Measurements from ENCODE around the gene ECE2. TPM values are rescaled to one million over a fixed set of nuclear protein-coding genes. Genes with fewer than 3 reads are reported as not detected.

ECE2 gene
- total RNA-seq, 4 donors from 2014 or later: not detected

DNA sequence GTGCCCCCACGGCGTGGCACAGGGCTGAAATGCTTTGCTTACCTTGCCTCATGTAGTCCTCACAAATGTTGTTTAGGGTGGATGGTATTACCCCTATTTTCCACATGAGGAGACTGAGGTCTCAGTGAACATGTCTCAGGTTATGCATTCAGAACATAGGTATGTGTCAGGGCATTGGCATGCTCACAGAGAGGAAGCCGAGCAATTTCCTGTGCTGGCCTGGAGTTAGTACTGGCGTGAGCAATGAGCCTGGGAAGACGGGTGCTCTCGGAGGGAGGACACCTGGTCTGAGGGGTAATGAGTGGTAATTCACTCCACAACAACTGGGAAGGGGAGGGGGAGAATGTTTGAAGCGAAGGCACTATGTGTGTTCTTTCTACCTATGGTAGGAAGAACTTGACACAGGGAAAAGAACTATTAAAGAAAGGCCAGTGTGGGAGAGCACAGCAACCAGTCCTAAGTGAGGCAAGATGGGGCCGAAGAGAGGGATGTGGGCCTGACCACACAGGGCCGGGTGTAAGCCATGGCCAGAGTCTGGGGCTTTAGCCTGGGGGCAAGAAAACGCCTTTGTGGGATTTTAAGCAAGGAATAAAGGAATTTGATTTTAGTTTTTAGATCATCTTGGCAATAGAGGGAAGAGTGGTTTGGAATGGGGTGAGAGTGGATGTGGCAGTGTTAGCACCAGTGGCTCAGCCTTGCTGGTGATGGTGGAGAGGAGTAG, 56.7 kb downstream of the ECE2 start:
- intact Hi-C loops (cut with DNase I; ENCODE audit: low total_unique reads) (no loop called here), in situ Hi-C loops (cut with MboI; ENCODE audit: low pct_ligation_motif_present in 1 of 4, low pct_unique_long_range_greater_than_20kb in 1 of 4, low sequenced_read_pairs in 3 of 4) (no loop called here)
- no peak overlapping the region for H3K4me3 ChIP-seq
- no peak for DNase-seq
- WGBS, 2 donors (ENCODE audit: low coverage in 1 of 2): 80 to 89% methylated on average over 9 to 10 of the region's 10 CpGs
- H3K27me3 ChIP-seq: no peaks in the 10 kb centered on the region
- peaks cover 8 to 13% (median 10%) of the 10 kb centered on the region in 4 donors for H3K4me1 ChIP-seq
- peaks cover 0 to 62% (median 26%) of the 10 kb centered on the region in 4 donors for H3K36me3 ChIP-seq
- H3K9me3 ChIP-seq: no peaks in the 10 kb centered on the region
- TF ChIP-seq POLR2A (IDR thresholded peaks at IDR 0.05) (no peak), POLR2AphosphoS5 (IDR thresholded peaks at IDR 0.05) (peak in 1 of 3 donors; percentile 16), CTCF (IDR thresholded peaks at IDR 0.05) (no peak), EP300 (IDR thresholded peaks at IDR 0.05; ENCODE audit: low read depth) (no peak)
- H3K27ac ChIP-seq: peak overlapping the region in 1 of 4 donors; percentile 13

GRCh38 chr3:184333190-184333589, 57.4 kb downstream of the ECE2 start:
- H3K9me3 ChIP-seq: no peaks in the 10 kb centered on the region
- 88 to 90% methylated on average over 6 of the region's 6 CpGs for WGBS, 2 donors (ENCODE audit: low coverage in 1 of 2)
- TF ChIP-seq EP300 (IDR thresholded peaks at IDR 0.05; ENCODE audit: low read depth) (no peak), POLR2A (IDR thresholded peaks at IDR 0.05) (no peak), POLR2AphosphoS5 (IDR thresholded peaks at IDR 0.05) (no peak), CTCF (IDR thresholded peaks at IDR 0.05) (no peak)
- intact Hi-C loops (cut with DNase I; ENCODE audit: low total_unique reads) (no loop called here), in situ Hi-C loops (cut with MboI; ENCODE audit: low pct_ligation_motif_present in 1 of 4, low pct_unique_long_range_greater_than_20kb in 1 of 4, low sequenced_read_pairs in 3 of 4) (no loop called here)
- DNase-seq: no peak
- H3K4me3 ChIP-seq: no peak overlapping the region
- peaks cover 8 to 20% (median 15%) of the 10 kb centered on the region in 4 donors for H3K4me1 ChIP-seq
- no peaks in the 10 kb centered on the region for H3K27me3 ChIP-seq
- H3K27ac ChIP-seq: peak overlapping the region in 1 of 4 donors; percentile 13
- H3K36me3 ChIP-seq: peaks cover 0 to 55% (median 23%) of the 10 kb centered on the region in 4 donors

- in situ Hi-C loops (cut with MboI; ENCODE audit: low pct_ligation_motif_present in 1 of 4, low pct_unique_long_range_greater_than_20kb in 1 of 4, low sequenced_read_pairs in 3 of 4) (no loop called here), intact Hi-C loops (cut with DNase I; ENCODE audit: low total_unique reads) (no loop called here)
- DNase-seq: no peak
- no peaks in the 10 kb centered on the region for H3K27me3 ChIP-seq
- 76 to 82% methylated on average over 3 of the region's 3 CpGs for WGBS, 2 donors (ENCODE audit: low coverage in 1 of 2)
- H3K4me3 ChIP-seq: no peak overlapping the region
- TF ChIP-seq EP300 (IDR thresholded peaks at IDR 0.05; ENCODE audit: low read depth) (no peak), POLR2A (IDR thresholded peaks at IDR 0.05) (no peak)
- peak overlapping the region in 1 of 4 donors; percentile 97 for H3K27ac ChIP-seq
- H3K4me1 ChIP-seq: peaks cover 8 to 22% (median 19%) of the 10 kb centered on the region in 4 donors
- peaks cover 0 to 50% (median 20%) of the 10 kb centered on the region in 4 donors for H3K36me3 ChIP-seq
- H3K9me3 ChIP-seq: no peaks in the 10 kb centered on the region
Measured at GRCh38 chr3:184333700-184334099, 57.9 kb downstream of the ECE2 start.

- Histone ChIP-seq H3K4me3 (no peak overlapping the region), H3K9me3 (no peaks in the 10 kb centered on the region), H3K27ac (peak overlapping the region; percentile 94 to 99 (median 97)), H3K36me3 (peaks cover 0 to 41% (median 16%) of the 10 kb centered on the region in 4 donors), H3K4me1 (peaks cover 12 to 28% (median 24%) of the 10 kb centered on the region in 4 donors), H3K27me3 (no peaks in the 10 kb centered on the region)
- in situ Hi-C loops (cut with MboI; ENCODE audit: low pct_ligation_motif_present in 1 of 4, low pct_unique_long_range_greater_than_20kb in 1 of 4, low sequenced_read_pairs in 3 of 4): no loop called here
- intact Hi-C loops (cut with DNase I; ENCODE audit: low total_unique reads): no loop called here
- TF ChIP-seq CTCF (IDR thresholded peaks at IDR 0.05) (no peak), POLR2A (IDR thresholded peaks at IDR 0.05) (no peak), EP300 (IDR thresholded peaks at IDR 0.05; ENCODE audit: low read depth) (no peak), POLR2AphosphoS5 (IDR thresholded peaks at IDR 0.05) (no peak)
- 84% methylated on average over 15 of the region's 15 CpGs; no CpG with 5 or more reads in 1 of the 2 donors for WGBS, 2 donors (ENCODE audit: low coverage in 1 of 2)
- DNase-seq: no peak
Measured at GRCh38 chr3:184334470-184335158, 58.8 kb downstream of the ECE2 start.
